HEK293T (cell line): ENCODE data around the gene ANAPC16.
"Not testable (repeated sequence)": the region's sequence is repeated elsewhere in the genome, so short reads cannot be mapped to it uniquely, and the experiment has no call there.

ENCODE experiments used
- CTCF ChIA-PET: fragments of 350-600 bp; formaldehyde crosslinking; extraction: SDS; loops from one replicate; lab custom pipeline; 2021; ENCODE audit warnings: antibody characterized with exemption, inconsistent platforms; lab: Yijun Ruan, JAX
- POLR2A ChIA-PET: fragments of 350-600 bp; formaldehyde crosslinking; extraction: SDS; loops from one replicate; lab custom pipeline; 2020; ENCODE audit warnings: antibody characterized with exemption, inconsistent platforms; lab: Yijun Ruan, JAX
- DNase-seq: peaks from one replicate; pipeline ENCODE4 v3.0.0; 2012; ENCODE audit warnings: mixed read lengths; ENCODE audit errors: extremely low spot score
- ELF4 ChIP-seq: fragments of 450-650 bp; IDR thresholded peaks from 2 replicates; pipeline ENCODE4 v1.6.1; 2017; ENCODE audit warnings: antibody characterized with exemption
- L3MBTL2 ChIP-seq: fragments of 450-650 bp; conservative IDR thresholded peaks from 2 replicates; pipeline ENCODE4 v1.6.1; 2016; ENCODE audit warnings: mild to moderate bottlenecking
- LEF1 ChIP-seq: fragments of 450-650 bp; IDR thresholded peaks from 2 replicates; pipeline ENCODE4 v1.6.1; 2017; ENCODE audit warnings: mild to moderate bottlenecking, borderline replicate concordance
- SP1 ChIP-seq: fragments of 450-650 bp; IDR thresholded peaks from 2 replicates; pipeline ENCODE4 v1.6.1; 2017
- TARDBP ChIP-seq: fragments of 450-650 bp; IDR thresholded peaks from 2 replicates; pipeline ENCODE4 v1.6.1; 2016

The ANAPC16 gene

DNA sequence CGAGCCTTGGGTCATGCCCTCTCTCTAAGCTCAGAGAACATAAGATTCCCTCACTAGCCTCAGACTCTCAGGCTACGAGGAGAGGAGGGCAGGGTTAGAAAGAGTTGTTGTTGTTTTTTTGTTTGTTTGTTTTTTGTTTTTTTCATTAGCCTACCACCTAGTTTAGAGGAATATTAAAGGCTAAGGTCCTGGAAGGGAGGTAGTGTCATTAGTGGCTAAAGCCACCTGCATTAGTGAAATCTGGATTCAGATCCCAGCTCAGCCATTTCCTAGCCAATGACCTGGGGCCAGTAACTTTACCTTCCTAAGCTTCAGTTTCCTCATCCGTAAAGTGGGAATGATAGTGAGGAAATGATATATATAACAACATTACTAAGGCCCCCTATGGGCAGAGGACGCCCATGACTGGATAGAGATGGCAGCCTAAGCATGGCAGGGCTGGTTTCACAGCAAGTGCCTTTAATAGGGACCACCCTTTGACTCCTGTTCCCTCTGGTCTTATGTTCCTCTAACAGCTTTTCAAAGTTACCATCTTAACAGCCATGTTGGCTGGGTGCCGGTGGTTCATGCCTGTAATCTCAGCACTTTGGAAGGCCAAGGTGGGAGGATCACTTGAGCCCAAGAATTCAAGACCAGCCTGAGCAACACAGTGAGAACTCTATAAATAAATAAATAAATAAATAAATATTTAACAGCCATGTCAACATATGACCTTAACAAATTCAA is 63.0 kb downstream of the ANAPC16 start:
- ChIA-PET POLR2A (interaction anchor here (3.5 to 12.9 kb wide), 4 partner anchors 19 to 45 kb away, joined by 15 to 517 read pairs (median 184); no protein-coding TSS in a partner anchor), CTCF (interaction anchor here (0.7 to 1.3 kb wide), 2 partner anchors 43 to 49 kb away, joined by 3 to 4 read pairs; no protein-coding TSS in a partner anchor)
- no peak for TF ChIP-seq LEF1
- no peak for TF ChIP-seq L3MBTL2
- no peak for DNase-seq

DNA sequence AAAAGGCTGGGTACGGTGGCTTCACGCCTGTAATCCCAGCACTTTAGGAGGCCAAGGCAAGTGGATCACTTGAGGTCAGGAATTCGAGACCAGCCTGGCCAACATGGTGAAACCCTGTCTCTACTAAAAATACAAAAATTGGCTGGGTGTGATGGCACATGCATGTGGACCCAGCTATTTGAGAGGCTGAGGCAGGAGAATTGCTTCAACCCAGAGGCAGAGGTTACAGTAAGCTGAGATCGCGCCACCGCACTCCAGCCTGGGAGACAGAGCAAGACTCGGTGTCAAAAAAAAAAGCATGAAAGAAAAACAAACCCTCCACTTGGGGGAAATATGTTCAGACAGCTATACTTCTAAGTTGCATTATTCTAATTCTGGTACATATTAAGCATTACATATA is 63.8 kb downstream of the ANAPC16 start:
- POLR2A ChIA-PET, result interaction anchor here (3.5 to 12.9 kb wide), 3 partner anchors 18 to 44 kb away, joined by 15 to 517 read pairs (median 317); no protein-coding TSS in a partner anchor
- not testable (repeated sequence) for DNase-seq
- CTCF ChIA-PET, result interaction anchor here (0.6 to 1.3 kb wide), 2 partner anchors 48 to 1745 kb away, joined by 4 read pairs; no protein-coding TSS in a partner anchor

DNA sequence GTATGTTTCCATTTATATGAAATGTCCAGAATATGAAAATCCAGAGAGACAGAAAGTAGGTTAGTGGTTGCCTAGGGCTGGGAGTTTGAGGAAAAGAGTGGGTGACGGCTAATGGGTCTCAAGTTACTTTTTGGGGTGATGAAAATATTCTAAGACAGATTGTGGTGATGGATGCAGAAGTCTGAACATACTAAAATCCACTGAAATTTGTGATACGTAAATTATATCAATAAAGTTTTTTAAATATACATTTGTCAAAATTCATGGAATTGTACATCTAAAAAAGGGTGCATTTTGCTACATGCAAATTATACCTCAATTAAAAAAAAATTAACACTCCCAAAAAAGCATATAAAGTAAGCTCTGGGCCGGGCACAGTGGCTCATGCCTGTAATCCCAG is 67.3 kb downstream of the ANAPC16 start:
- TF ChIP-seq SP1, result no peak
- no peak for TF ChIP-seq TARDBP
- no peak for TF ChIP-seq ELF4
- ChIA-PET CTCF (interaction anchor here (0.5 kb wide), 1 partner anchor 42 kb away, joined by 3 read pairs; no protein-coding TSS in a partner anchor), POLR2A (interaction anchor here (0.7 to 12.9 kb wide), 4 partner anchors 8 to 41 kb away, joined by 3 to 517 read pairs (median 6); partner anchors contain the start of gene DDIT4)
- no peak for DNase-seq
